Hepatocyte (in vitro differentiated cells): Measurements from ENCODE around the gene GYPC.

Source experiments
- EZH2 ChIP-seq: fragments of 200-600 bp; sonication (generic); IDR thresholded peaks from 2 replicates; pipeline ENCODE4 v1.6.1; 2016; ENCODE audit warnings: antibody characterized with exemption, mild to moderate bottlenecking, borderline replicate concordance
- EZH2phosphoT487 ChIP-seq: fragments of 200-600 bp; sonication (generic); IDR thresholded peaks from one replicate; pipeline ENCODE4 v1.6.1; 2018; ENCODE audit warnings: antibody characterized with exemption, mild to moderate bottlenecking, low read depth, moderate library complexity; ENCODE audit not compliant: unreplicated experiment, severe bottlenecking
- TF ChIP-seq, protein P1 (sequence below): fragments of 200-600 bp; sonication (generic); IDR thresholded peaks from 2 replicates; pipeline ENCODE4 v1.5.1; 2016; ENCODE audit warnings: antibody characterized with exemption, mild to moderate bottlenecking; ENCODE audit not compliant: poor library complexity

DNA sequence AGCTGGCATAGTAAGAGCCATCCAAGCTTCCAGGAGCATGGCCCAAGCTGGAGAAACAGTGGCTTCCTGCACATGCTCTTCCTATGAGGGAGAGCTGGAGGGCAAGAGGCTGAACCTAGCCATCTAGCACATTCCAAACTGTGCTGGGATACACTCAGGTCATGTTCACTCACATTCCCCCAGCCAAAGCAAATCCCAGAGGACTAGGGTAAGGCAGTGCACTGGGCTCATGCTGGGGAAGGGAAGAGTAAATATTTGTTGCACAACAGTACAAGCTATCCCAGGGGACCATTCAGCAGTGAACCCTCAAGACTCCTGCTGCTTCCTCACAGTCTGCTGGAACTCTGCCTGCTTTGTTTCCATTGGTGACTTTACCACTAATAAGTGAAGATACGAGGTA lies 20.7 kb upstream of the GYPC start:
- TF ChIP-seq, protein P1, sequence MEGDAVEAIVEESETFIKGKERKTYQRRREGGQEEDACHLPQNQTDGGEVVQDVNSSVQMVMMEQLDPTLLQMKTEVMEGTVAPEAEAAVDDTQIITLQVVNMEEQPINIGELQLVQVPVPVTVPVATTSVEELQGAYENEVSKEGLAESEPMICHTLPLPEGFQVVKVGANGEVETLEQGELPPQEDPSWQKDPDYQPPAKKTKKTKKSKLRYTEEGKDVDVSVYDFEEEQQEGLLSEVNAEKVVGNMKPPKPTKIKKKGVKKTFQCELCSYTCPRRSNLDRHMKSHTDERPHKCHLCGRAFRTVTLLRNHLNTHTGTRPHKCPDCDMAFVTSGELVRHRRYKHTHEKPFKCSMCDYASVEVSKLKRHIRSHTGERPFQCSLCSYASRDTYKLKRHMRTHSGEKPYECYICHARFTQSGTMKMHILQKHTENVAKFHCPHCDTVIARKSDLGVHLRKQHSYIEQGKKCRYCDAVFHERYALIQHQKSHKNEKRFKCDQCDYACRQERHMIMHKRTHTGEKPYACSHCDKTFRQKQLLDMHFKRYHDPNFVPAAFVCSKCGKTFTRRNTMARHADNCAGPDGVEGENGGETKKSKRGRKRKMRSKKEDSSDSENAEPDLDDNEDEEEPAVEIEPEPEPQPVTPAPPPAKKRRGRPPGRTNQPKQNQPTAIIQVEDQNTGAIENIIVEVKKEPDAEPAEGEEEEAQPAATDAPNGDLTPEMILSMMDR, result no peak
- TF ChIP-seq EZH2 (no peak), EZH2phosphoT487 (no peak)
